OCI-LY3 (cell line): ENCODE results near the gene CSN3.

Source experiments
- EZH2phosphoT487 ChIP-seq: fragments of 200-600 bp; shearing (Covaris generic); IDR thresholded peaks from 2 replicates; pipeline ENCODE4 v1.6.1; 2018; ENCODE audit warnings: antibody characterized with exemption, mixed run types, low read depth
- TF ChIP-seq, protein P1 (sequence below): fragments of 200-600, 300-600 bp; sonication (generic); IDR thresholded peaks from 2 replicates; pipeline ENCODE4 v1.5.1; 2014; ENCODE audit warnings: antibody characterized with exemption, low read length, low read depth

DNA sequence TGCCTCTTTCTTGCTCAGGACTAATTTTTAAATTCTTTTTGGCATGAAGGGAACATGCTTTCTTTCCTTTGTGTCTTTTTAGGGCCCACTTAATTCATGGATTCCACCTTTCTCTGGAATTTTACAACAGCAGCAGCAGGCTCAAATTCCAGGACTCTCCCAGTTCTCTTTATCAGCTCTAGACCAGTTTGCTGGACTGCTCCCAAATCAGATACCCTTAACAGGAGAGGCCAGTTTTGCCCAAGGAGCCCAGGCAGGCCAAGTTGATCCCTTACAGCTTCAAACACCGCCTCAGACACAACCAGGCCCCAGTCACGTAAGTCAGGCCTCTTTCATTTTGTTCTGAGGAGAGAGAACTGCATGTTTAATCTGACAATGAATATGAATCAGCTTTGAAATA lies 44.6 kb upstream of the CSN3 start:
- TF ChIP-seq, protein P1, sequence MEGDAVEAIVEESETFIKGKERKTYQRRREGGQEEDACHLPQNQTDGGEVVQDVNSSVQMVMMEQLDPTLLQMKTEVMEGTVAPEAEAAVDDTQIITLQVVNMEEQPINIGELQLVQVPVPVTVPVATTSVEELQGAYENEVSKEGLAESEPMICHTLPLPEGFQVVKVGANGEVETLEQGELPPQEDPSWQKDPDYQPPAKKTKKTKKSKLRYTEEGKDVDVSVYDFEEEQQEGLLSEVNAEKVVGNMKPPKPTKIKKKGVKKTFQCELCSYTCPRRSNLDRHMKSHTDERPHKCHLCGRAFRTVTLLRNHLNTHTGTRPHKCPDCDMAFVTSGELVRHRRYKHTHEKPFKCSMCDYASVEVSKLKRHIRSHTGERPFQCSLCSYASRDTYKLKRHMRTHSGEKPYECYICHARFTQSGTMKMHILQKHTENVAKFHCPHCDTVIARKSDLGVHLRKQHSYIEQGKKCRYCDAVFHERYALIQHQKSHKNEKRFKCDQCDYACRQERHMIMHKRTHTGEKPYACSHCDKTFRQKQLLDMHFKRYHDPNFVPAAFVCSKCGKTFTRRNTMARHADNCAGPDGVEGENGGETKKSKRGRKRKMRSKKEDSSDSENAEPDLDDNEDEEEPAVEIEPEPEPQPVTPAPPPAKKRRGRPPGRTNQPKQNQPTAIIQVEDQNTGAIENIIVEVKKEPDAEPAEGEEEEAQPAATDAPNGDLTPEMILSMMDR = no peak
- TF ChIP-seq EZH2phosphoT487 = no peak
